SK-N-SH (cell line): ENCODE data around the gene SRGN. TPM values are rescaled to one million over a fixed set of nuclear protein-coding genes. Genes with fewer than 3 reads are reported as not detected.
A peak's percentile ranks its signal among the peaks of the same experiment; 100 is the strongest.
"Not testable (repeated sequence)": the region's sequence is repeated elsewhere in the genome, so short reads cannot be mapped to it uniquely, and the experiment has no call there.

Experiments
- CTCF ChIA-PET: fragments of 300-600, 350-600 bp; formaldehyde crosslinking; extraction: SDS; loops from one replicate; lab custom pipeline; 2021; lab: Yijun Ruan, JAX
- POLR2A ChIA-PET: fragments of 350-600 bp; sonication (Branson Sonifier 250); formaldehyde crosslinking; extraction: SDS; loops from one replicate; lab custom pipeline; 2020; ENCODE audit warnings: antibody characterized with exemption, inconsistent platforms; lab: Yijun Ruan, JAX
- DNase-seq: peaks from one replicate; pipeline ENCODE4 v3.0.0; 2012
- H2AFZ ChIP-seq: fragments of 200-600 bp; sonication (generic); 2 replicates; pipeline ENCODE4 v1.8.1; 2016; ENCODE audit warnings: antibody characterized with exemption, mild to moderate bottlenecking, low read depth
- H3F3A ChIP-seq: fragments of 200-600 bp; sonication (generic); replicated peaks from 2 replicates; pipeline ENCODE3; 2016; ENCODE audit warnings: antibody characterized with exemption, mild to moderate bottlenecking; ENCODE audit not compliant: insufficient read depth
- H3K27ac ChIP-seq, 2 experiments: fragments of 200-500 bp in 1 of 2; fragments of 200-600 bp in 1 of 2; sonication (Bioruptor generic) in 1 of 2; sonication (generic), shearing (Covaris generic) in 1 of 2; 2 replicates each; pipeline versions ENCODE4 v1.5.1 to v1.6.1; 2014 to 2016; ENCODE audit warnings: low read depth in 2 of 2, inconsistent platforms in 1 of 2, low read length in 1 of 2, mild to moderate bottlenecking in 1 of 2, mixed read lengths in 1 of 2
- H3K27me3 ChIP-seq: fragments of 200-600 bp; sonication (generic), shearing (Covaris generic); 2 replicates; pipeline ENCODE4 v1.6.1; 2016; ENCODE audit warnings: mixed run types; ENCODE audit not compliant: insufficient read depth
- H3K36me3 ChIP-seq, 2 experiments: fragments of 200-500 bp in 1 of 2; fragments of 200-600 bp in 1 of 2; sonication (Bioruptor generic) in 1 of 2; sonication (generic) in 1 of 2; replicated peaks in 1 of 2; 2 replicates each; pipeline versions ENCODE3 to v1.5.1; 2014 to 2016; ENCODE audit warnings: low read length in 1 of 2, mild to moderate bottlenecking in 1 of 2; ENCODE audit not compliant: insufficient read depth in 2 of 2, control insufficient read depth in 1 of 2
- H3K4me1 ChIP-seq, 2 experiments: fragments of 200-500 bp in 1 of 2; fragments of 200-600 bp in 1 of 2; sonication (Bioruptor generic) in 1 of 2; sonication (generic), shearing (Covaris generic) in 1 of 2; 2 replicates each; pipeline versions ENCODE4 v1.5.1 to v1.6.1; 2014 to 2016; ENCODE audit warnings: low read depth in 1 of 2, low read length in 1 of 2, mixed run types in 1 of 2; ENCODE audit not compliant: insufficient read depth in 2 of 2, control insufficient read depth in 1 of 2
- H3K4me2 ChIP-seq: fragments of 200-600 bp; sonication (generic), shearing (Covaris generic); 2 replicates; pipeline ENCODE4 v1.6.1; 2017; ENCODE audit warnings: mixed run types
- H3K4me3 ChIP-seq, 2 experiments: fragments of 200-500 bp in 1 of 2; fragments of 200-600 bp in 1 of 2; sonication (Bioruptor generic) in 1 of 2; sonication (generic), shearing (Covaris generic) in 1 of 2; 2 replicates each; pipeline versions ENCODE4 v1.5.1 to v1.8.1; 2014 to 2016; ENCODE audit warnings: low read depth in 2 of 2, inconsistent platforms in 1 of 2, low read length in 1 of 2, mild to moderate bottlenecking in 1 of 2, mixed read lengths in 1 of 2, moderate library complexity in 1 of 2
- H3K79me2 ChIP-seq: fragments of 200-600 bp; sonication (generic); 2 replicates; pipeline ENCODE4 v1.8.1; 2017; ENCODE audit warnings: mild to moderate bottlenecking; ENCODE audit not compliant: insufficient read depth
- H3K9ac ChIP-seq: fragments of 200-600 bp; sonication (generic); 2 replicates; pipeline ENCODE4 v1.6.1; 2017; ENCODE audit warnings: mixed run types
- H3K9me2 ChIP-seq: fragments of 200-600 bp; sonication (generic); 2 replicates; pipeline ENCODE4 v1.6.1; 2017; ENCODE audit warnings: mixed run types
- H3K9me3 ChIP-seq: fragments of 200-600 bp; sonication (generic); 2 replicates; pipeline ENCODE4 v1.6.1; 2017; ENCODE audit warnings: mixed run types, mild to moderate bottlenecking, moderate library complexity
- H4K20me1 ChIP-seq: fragments of 200-600 bp; sonication (generic); 2 replicates; pipeline ENCODE4 v1.6.1; 2017; ENCODE audit warnings: mild to moderate bottlenecking, mixed run types; ENCODE audit not compliant: insufficient read depth
- CHD2 ChIP-seq: fragments of 150-350 bp; IDR thresholded peaks from 2 replicates; pipeline ENCODE4 v1.6.1; 2018; ENCODE audit warnings: low read length; ENCODE audit not compliant: partially characterized antibody
- CTCF ChIP-seq: fragments of 200-600 bp; sonication (generic); IDR thresholded peaks from 2 replicates; pipeline ENCODE4 v1.6.1; 2017; ENCODE audit warnings: antibody characterized with exemption, mild to moderate bottlenecking, moderate library complexity
- EP300 ChIP-seq, 2 experiments: IDR thresholded peaks; 2 replicates each; pipeline versions ENCODE4 v1.4.0 to v1.6.1; 2012; ENCODE audit warnings: borderline replicate concordance in 1 of 2, low read depth in 1 of 2, low read length in 1 of 2
- EZH2phosphoT487 ChIP-seq: fragments of 200-600 bp; sonication (generic); IDR thresholded peaks from 2 replicates; pipeline ENCODE4 v1.6.1; 2017; ENCODE audit warnings: low read depth, mixed run types, mild to moderate bottlenecking, antibody characterized with exemption, moderate library complexity, borderline replicate concordance
- MAX ChIP-seq: IDR thresholded peaks from 2 replicates; pipeline ENCODE4 v1.4.0; 2012; ENCODE audit warnings: low read depth
- RCOR1 ChIP-seq: fragments of 150-350 bp; IDR thresholded peaks from 2 replicates; pipeline ENCODE4 v1.6.1; 2017; ENCODE audit warnings: antibody characterized with exemption, low read length
- TAF1 ChIP-seq: IDR thresholded peaks from 2 replicates; pipeline ENCODE4 v1.6.1; 2012; ENCODE audit warnings: low read depth, mild to moderate bottlenecking, low read length, moderate library complexity, borderline replicate concordance
- WGBS: methylation state at CpG from one replicate; pipeline ENCODE4 v1.1.6; 2017; ENCODE audit warnings: low lambda C conversion rate; 5-methylcytosine and 5-hydroxymethylcytosine counted together
- polyA plus RNA-seq, 3 experiments: library from polyadenylated mRNA; depleted of rRNA; stranded (reverse); fragments of >200 nt; gene quantifications; 2 replicates each; pipeline ENCODE4 v1.2.3, GENCODE V29; 2012

The SRGN gene
- polyA plus RNA-seq, 1 of the 3 experiments (the other 2 are of a cell fraction): 0.10 TPM

- TF ChIP-seq RCOR1 (no peak), MAX (no peak), CHD2 (no peak)
- peaks cover 10% of the 10 kb centered on the region; the same call in 1 of the 2 replicates for H4K20me1 ChIP-seq
- H3K9me2 ChIP-seq: no peaks in the 10 kb centered on the region
- H3K36me3 ChIP-seq: peaks cover 13 to 39% of the 10 kb centered on the region in 2 experiments
- CTCF ChIA-PET: interaction anchor here (0.9 to 1.0 kb wide), 2 partner anchors 10 to 19 kb away, joined by 3 to 4 read pairs; no protein-coding TSS in a partner anchor
- peaks cover 10% of the 10 kb centered on the region for H3F3A ChIP-seq
- no peaks in the 10 kb centered on the region for H3K9me3 ChIP-seq
- H3K4me3 ChIP-seq: no peak overlapping the region
- POLR2A ChIA-PET: no interaction called here
- H3K27ac ChIP-seq: no peak overlapping the region
- WGBS: 97% methylated on average over 2 of the region's 2 CpGs
- H3K79me2 ChIP-seq: peaks cover 84% of the 10 kb centered on the region
- H2AFZ ChIP-seq: no peak overlapping the region
- H3K9ac ChIP-seq: no peak overlapping the region
- H3K27me3 ChIP-seq: no peaks in the 10 kb centered on the region
- H3K4me1 ChIP-seq: no peaks in the 10 kb centered on the region
- no peak overlapping the region for H3K4me2 ChIP-seq
- DNase-seq: no peak
Observed at GRCh38 chr10:69139961-69140360, 52.1 kb downstream of the SRGN start.

- Histone ChIP-seq H3K27me3 (no peaks in the 10 kb centered on the region), H3K36me3 (peaks cover 11 to 32% of the 10 kb centered on the region in 2 experiments), H4K20me1 (peaks cover 22% of the 10 kb centered on the region; the same call in 1 of the 2 replicates), H3K4me3 (no peak overlapping the region), H3K27ac (no peak overlapping the region), H3K4me1 (no peaks in the 10 kb centered on the region), H3K9ac (no peak overlapping the region), H3K79me2 (peaks cover 86% of the 10 kb centered on the region), H3K4me2 (no peak overlapping the region), H2AFZ (no peak overlapping the region), H3F3A (peaks cover 13% of the 10 kb centered on the region), H3K9me2 (no peaks in the 10 kb centered on the region), H3K9me3 (no peaks in the 10 kb centered on the region)
- TF ChIP-seq CTCF: no peak
- TF ChIP-seq EZH2phosphoT487: no peak
- no peak for TF ChIP-seq TAF1
- no peak for TF ChIP-seq EP300 (IDR thresholded peaks at IDR 0.05; ENCODE audit: borderline replicate concordance in 1 of 2, low read depth in 1 of 2, low read length in 1 of 2)
- DNase-seq: peak; percentile 4
- 79% methylated on average over 1 of the region's 1 CpG for WGBS
- ChIA-PET CTCF (no interaction called here), POLR2A (no interaction called here)
Observed at GRCh38 chr10:69141304-69141703, 53.4 kb downstream of the SRGN start.

- H3K9me2 ChIP-seq, CTCF ChIA-PET, H3K27me3 ChIP-seq, H3K9me3 ChIP-seq, DNase-seq, H3K4me3 ChIP-seq, H3K9ac ChIP-seq, H3K4me1 ChIP-seq, POLR2A ChIA-PET, H2AFZ ChIP-seq, H3K27ac ChIP-seq, H3K4me2 ChIP-seq: not testable (repeated sequence)
- WGBS: 97% methylated on average over 3 of the region's 3 CpGs
- Histone ChIP-seq H3F3A (peaks cover 17% of the 10 kb centered on the region), H4K20me1 (peaks cover 30% of the 10 kb centered on the region; the same call in 1 of the 2 replicates), H3K79me2 (peaks cover 86% of the 10 kb centered on the region), H3K36me3 (peaks cover 10 to 33% of the 10 kb centered on the region in 2 experiments)
Observed at GRCh38 chr10:69142074-69142473, 54.2 kb downstream of the SRGN start.
